Lung (tissue), 12 donors: ENCODE results near the gene HYCC1. TPM values are rescaled to one million over a fixed set of nuclear protein-coding genes. Genes with fewer than 3 reads are reported as not detected.

Experiments
- ATAC-seq: fragments of 200-7000 bp; cut with Tn5 transposase; one replicate; pipeline ENCODE4 v1.9.1; 2020; ENCODE audit warnings: moderate number of reproducible peaks; ENCODE audit not compliant: insufficient read depth, low FRiP score
- DNase-seq, 3 donors: peaks; one replicate each; pipeline ENCODE4 v3.0.0-alpha.2; 2013 to 2017
- H3K27ac ChIP-seq, 2 donors: one replicate each; pipeline ENCODE4 v1.5.1; 2013; ENCODE audit warnings: mild to moderate bottlenecking in 2 of 2, moderate library complexity in 2 of 2, control low read depth in 1 of 2, inconsistent platforms in 1 of 2, low read depth in 1 of 2, low read length in 1 of 2
- H3K27me3 ChIP-seq, 3 donors: one replicate each; pipeline ENCODE4 v1.5.1; 2013; ENCODE audit warnings: low read length in 2 of 3; ENCODE audit not compliant: control insufficient read depth in 3 of 3, insufficient read depth in 3 of 3
- H3K36me3 ChIP-seq, 4 donors: one replicate each; pipeline ENCODE4 v1.5.1; 2013; ENCODE audit warnings: low read length in 4 of 4, mild to moderate bottlenecking in 1 of 4, moderate library complexity in 1 of 4; ENCODE audit not compliant: control insufficient read depth in 4 of 4, insufficient read depth in 4 of 4
- H3K4me1 ChIP-seq, 5 donors: one replicate each; pipeline ENCODE4 v1.5.1; 2013; ENCODE audit warnings: low read length in 5 of 5, mild to moderate bottlenecking in 2 of 5, moderate library complexity in 1 of 5; ENCODE audit not compliant: control insufficient read depth in 5 of 5, insufficient read depth in 5 of 5
- H3K4me3 ChIP-seq: one replicate; pipeline ENCODE4 v1.5.1; 2013; ENCODE audit warnings: mild to moderate bottlenecking, control low read depth, moderate library complexity
- H3K9ac ChIP-seq, 2 donors: one replicate each; pipeline ENCODE4 v1.5.1; 2013; ENCODE audit warnings: low read length in 2 of 2, control low read depth in 1 of 2; ENCODE audit not compliant: insufficient read depth in 1 of 2
- H3K9me3 ChIP-seq, 4 donors: one replicate each; pipeline ENCODE4 v1.5.1; 2013; ENCODE audit warnings: low read length in 3 of 4, mild to moderate bottlenecking in 1 of 4, moderate library complexity in 1 of 4; ENCODE audit not compliant: control insufficient read depth in 4 of 4, insufficient read depth in 3 of 4
- CTCF ChIP-seq: IDR thresholded peaks from 2 replicates; pipeline ENCODE4 v1.5.1; 2012; ENCODE audit warnings: mild to moderate bottlenecking; ENCODE audit errors: control extremely low read depth, extremely low read depth
- WGBS, 2 donors: extraction: QIAGEN DNeasy Blood & Tissue Kit; methylation state at CpG; one replicate each; pipeline ENCODE4 v1.1.7; 2013; 5-methylcytosine and 5-hydroxymethylcytosine counted together
- polyA plus RNA-seq, 2 donors: library from polyadenylated mRNA; stranded (reverse); fragments of 200-250 nt; gene quantifications; one replicate each; pipeline ENCODE4 v1.2.1, GENCODE V29; 2013
- total RNA-seq, 2 donors: library from RNA; depleted of rRNA in 1 of 2; stranded (reverse); fragments of >200 nt in 1 of 2; gene quantifications; one replicate each; pipeline ENCODE4 v1.2.1, GENCODE V29; 2014 to 2021
- donor health status: control.
- donor health status: control.
- donor health status: Bipolar disorder and iron deficiency.
- donor health status: healthy.
- donor health status: DM: yes; HTN: yes; CAD: no.

Gene HYCC1
- total and polyA plus RNA-seq, 4 donors: 7.3 to 62.5 (median 35.2) TPM

GRCh38 chr7:22996470-22996869 lies 17.5 kb downstream of the HYCC1 start:
- Histone ChIP-seq H3K4me1 (peaks cover 0 to 13% (median 0%) of the 10 kb centered on the region in 5 donors), H3K9me3 (no peaks in the 10 kb centered on the region), H3K9ac (no peak overlapping the region), H3K27ac (no peak overlapping the region), H3K27me3 (no peaks in the 10 kb centered on the region), H3K36me3 (no peaks in the 10 kb centered on the region), H3K4me3 (no peak overlapping the region)
- no peak for TF ChIP-seq CTCF
- no peak for DNase-seq
- no peak for ATAC-seq
- 38 to 52% methylated on average over 1 of the region's 1 CpG for WGBS, 2 donors

GRCh38 chr7:22995011-22995410 lies 18.9 kb downstream of the HYCC1 start:
- H3K27ac ChIP-seq: no peak overlapping the region
- 97 to 98% methylated on average over 2 of the region's 2 CpGs for WGBS, 2 donors

GRCh38 chr7:22992874-22993840 lies 20.8 kb downstream of the HYCC1 start:
- Histone ChIP-seq H3K27ac (no peak overlapping the region), H3K36me3 (no peaks in the 10 kb centered on the region), H3K4me1 (peaks cover 0 to 14% (median 0%) of the 10 kb centered on the region in 5 donors), H3K9me3 (no peaks in the 10 kb centered on the region), H3K27me3 (no peaks in the 10 kb centered on the region), H3K4me3 (no peak overlapping the region), H3K9ac (no peak overlapping the region)
- DNase-seq (no peak), ATAC-seq (no peak)
- TF ChIP-seq CTCF: no peak
- WGBS, 2 donors: 68 to 79% methylated on average over 3 of the region's 3 CpGs

More at GRCh38 chr7:22995011-22995410, 18.9 kb downstream of the HYCC1 start:
- TF ChIP-seq CTCF: no peak
- ATAC-seq: no peak
- Histone ChIP-seq H3K27me3 (no peaks in the 10 kb centered on the region), H3K36me3 (no peaks in the 10 kb centered on the region), H3K4me1 (peaks cover 0 to 11% (median 0%) of the 10 kb centered on the region in 5 donors), H3K9ac (no peak overlapping the region), H3K4me3 (no peak overlapping the region), H3K9me3 (no peaks in the 10 kb centered on the region)
- no peak for DNase-seq
